GM12878 (cell line): ENCODE results near the gene FIGLA.

Source experiments
- ATF2 ChIP-seq: IDR thresholded peaks from 2 replicates; pipeline ENCODE4 v1.6.1; 2012; ENCODE audit warnings: low read length, inconsistent platforms
- ATF3 ChIP-seq: IDR thresholded peaks from 2 replicates; pipeline ENCODE4 v1.6.1; 2011; ENCODE audit warnings: low read depth, mild to moderate bottlenecking, low read length, moderate library complexity, borderline replicate concordance; ENCODE audit errors: extremely low read depth
- CEBPB ChIP-seq, 2 experiments: fragments of 150-350 bp in 1 of 2; IDR thresholded peaks; 2 replicates each; pipeline ENCODE4 v1.6.1; 2012 to 2014; ENCODE audit warnings: low read depth in 2 of 2, low read length in 2 of 2, borderline replicate concordance in 1 of 2, inconsistent platforms in 1 of 2
- CTCF ChIP-seq, 3 experiments: IDR thresholded peaks in 2 of 3; conservative IDR thresholded peaks in 1 of 3; 2 replicates each; pipeline ENCODE4 v1.5.1; 2011; ENCODE audit warnings: low read depth in 3 of 3, low read length in 3 of 3, mild to moderate bottlenecking in 3 of 3, control low read depth in 2 of 3, moderate library complexity in 2 of 3, inconsistent platforms in 1 of 3, mixed read lengths in 1 of 3; ENCODE audit not compliant: control insufficient read depth in 2 of 3, insufficient read depth in 1 of 3; ENCODE audit errors: extremely low read depth in 1 of 3
- HDAC6 ChIP-seq: fragments of 200-600 bp; sonication (generic); IDR thresholded peaks from one replicate; pipeline ENCODE4 v1.8.0; 2017; ENCODE audit warnings: antibody characterized with exemption; ENCODE audit not compliant: unreplicated experiment
- KAT2A ChIP-seq: conservative IDR thresholded peaks from 2 replicates; pipeline ENCODE4 v1.6.1; 2011; ENCODE audit warnings: low read depth, low read length; ENCODE audit not compliant: control insufficient read depth
- NR2C2 ChIP-seq: IDR thresholded peaks from 2 replicates; pipeline ENCODE4 v1.6.1; 2011; ENCODE audit warnings: borderline replicate concordance, low read depth; ENCODE audit not compliant: control insufficient read depth, insufficient read length
- NRF1 ChIP-seq: conservative IDR thresholded peaks from 2 replicates; pipeline ENCODE4 v1.6.1; 2011; ENCODE audit warnings: mild to moderate bottlenecking, low read depth, low read length, improper control_type of control experiment
- PAX5 ChIP-seq: IDR thresholded peaks from 2 replicates; pipeline ENCODE4 v1.6.1; 2011; ENCODE audit warnings: low read depth, low read length, borderline replicate concordance
- POLR2A ChIP-seq: IDR thresholded peaks from 2 replicates; pipeline ENCODE4 v1.6.1; 2011; ENCODE audit warnings: low read depth, mild to moderate bottlenecking, low read length
- POLR2AphosphoS5 ChIP-seq: IDR thresholded peaks from 2 replicates; pipeline ENCODE4 v1.6.1; 2011; ENCODE audit warnings: mild to moderate bottlenecking, low read length, inconsistent platforms
- RFX5 ChIP-seq: IDR thresholded peaks from 2 replicates; pipeline ENCODE4 v1.6.1; 2011; ENCODE audit warnings: low read depth, low read length, improper control_type of control experiment
- ZBTB33 ChIP-seq: fragments of 450-650 bp; IDR thresholded peaks from 2 replicates; pipeline ENCODE4 v1.6.1; 2017; ENCODE audit warnings: mild to moderate bottlenecking
- ZZZ3 ChIP-seq: IDR thresholded peaks from 2 replicates; pipeline ENCODE4 v1.6.1; 2011; ENCODE audit warnings: low read depth; ENCODE audit not compliant: control insufficient read depth, insufficient read length

GRCh38 chr2:70743677-70744076, 46.8 kb downstream of the FIGLA start:
- TF ChIP-seq NRF1: no peak
- no peak for TF ChIP-seq ZBTB33
- no peak for TF ChIP-seq POLR2A
- TF ChIP-seq PAX5: no peak
- no peak for TF ChIP-seq POLR2AphosphoS5
- no peak for TF ChIP-seq ZZZ3
- TF ChIP-seq CTCF (IDR thresholded peaks at IDR 0.05 in 2 of 3, conservative IDR thresholded peaks at IDR 0.05 in 1 of 3; ENCODE audit: control insufficient read depth in 2 of 3, extremely low read depth in 1 of 3, insufficient read depth in 1 of 3, low read depth in 3 of 3, low read length in 3 of 3): no peak
- TF ChIP-seq RFX5: no peak
- TF ChIP-seq KAT2A: no peak
- TF ChIP-seq CEBPB (IDR thresholded peaks at IDR 0.05; ENCODE audit: borderline replicate concordance in 1 of 2, low read depth in 2 of 2, low read length in 2 of 2): no peak
- no peak for TF ChIP-seq NR2C2
- TF ChIP-seq ATF2: no peak
- no peak for TF ChIP-seq HDAC6
- no peak for TF ChIP-seq ATF3
